GM18511 (cell line): ENCODE measurements around the gene DHCR7.

ENCODE experiments used
- ATAC-seq: cut with Tn5 transposase; IDR thresholded peaks from one replicate; pipeline ENCODE4 v1.9.1; 2021; ENCODE audit warnings: mild to moderate bottlenecking, moderate library complexity; ENCODE audit not compliant: unreplicated experiment

DHCR7 gene

DNA sequence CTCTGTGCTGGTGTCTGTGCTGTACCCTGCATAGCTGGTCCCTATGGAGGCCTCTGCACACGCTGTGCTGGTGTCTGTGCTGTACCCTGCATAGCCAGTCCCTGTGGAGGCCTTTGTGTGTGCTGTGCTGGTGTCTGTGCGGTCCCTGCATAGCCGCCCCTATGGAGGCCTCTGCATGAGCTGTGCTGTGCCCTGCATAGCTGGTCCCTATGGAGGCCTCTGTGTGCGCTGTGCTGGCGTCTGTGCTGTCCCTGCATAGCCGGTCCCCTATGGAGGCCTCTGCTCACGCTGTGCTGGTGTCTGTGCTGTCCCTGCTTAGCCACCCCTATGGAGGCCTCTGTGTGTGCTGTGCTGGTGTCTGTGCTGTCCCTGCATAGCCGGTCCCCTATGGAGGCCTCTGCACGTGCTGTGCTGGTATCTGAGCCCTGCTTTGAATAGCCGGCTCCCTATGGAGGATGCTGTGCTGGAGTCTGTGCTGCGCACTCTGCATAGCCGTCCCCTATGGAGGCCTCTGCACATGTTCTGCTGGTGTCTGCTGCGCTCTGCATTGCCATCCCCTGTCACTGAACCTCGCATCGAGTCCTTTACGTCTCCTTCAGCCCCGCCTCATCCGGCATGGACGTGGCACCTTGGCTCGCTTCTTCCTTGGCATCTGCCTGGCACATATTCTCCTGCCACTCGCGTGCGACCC, 11.0 kb upstream of the DHCR7 start:
- no peak for ATAC-seq

DNA sequence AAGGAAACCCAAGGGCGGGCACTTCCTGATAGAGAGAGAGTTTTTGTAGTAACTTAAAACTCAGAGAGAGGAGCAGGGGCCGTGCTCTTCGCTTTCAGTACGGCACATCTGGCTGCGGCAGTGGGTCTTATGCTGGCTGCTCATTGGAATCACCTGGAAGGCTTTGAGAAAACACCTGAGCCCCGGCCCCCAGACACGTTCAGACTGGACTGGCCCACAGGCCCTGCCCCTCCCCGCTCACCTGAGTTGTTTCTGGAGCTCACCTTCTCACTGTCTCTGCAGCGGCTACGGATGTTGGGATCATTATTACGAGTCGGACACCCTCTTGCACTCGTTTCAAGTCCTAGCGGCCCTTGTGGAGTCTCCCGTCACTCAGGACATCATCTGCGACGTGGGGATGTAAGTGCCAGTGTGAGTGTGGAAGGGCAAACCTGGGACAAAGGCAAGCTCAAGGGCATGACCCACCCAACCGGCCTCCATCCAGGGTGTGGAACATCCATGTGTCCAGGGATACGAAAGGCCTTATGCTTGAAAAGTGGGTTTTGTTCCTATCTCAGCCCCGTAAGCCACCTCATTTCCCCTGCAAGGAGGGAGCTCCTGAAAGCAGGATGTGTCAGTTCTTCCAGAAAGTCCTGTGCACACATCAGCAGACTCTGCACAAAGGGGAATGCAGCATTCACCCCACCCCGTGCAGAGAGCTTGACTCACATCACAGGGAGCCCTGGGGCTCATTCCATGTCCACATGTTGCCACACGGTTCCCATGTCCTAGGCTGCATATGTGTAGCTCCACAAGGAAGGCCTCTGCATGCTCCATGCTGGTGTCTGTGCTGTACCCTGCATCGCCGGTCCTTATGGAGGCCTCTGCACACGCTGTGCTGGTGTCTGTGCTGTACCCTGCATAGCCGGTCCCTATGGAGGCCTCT, 10.2 kb upstream of the DHCR7 start:
- no peak for ATAC-seq

DNA sequence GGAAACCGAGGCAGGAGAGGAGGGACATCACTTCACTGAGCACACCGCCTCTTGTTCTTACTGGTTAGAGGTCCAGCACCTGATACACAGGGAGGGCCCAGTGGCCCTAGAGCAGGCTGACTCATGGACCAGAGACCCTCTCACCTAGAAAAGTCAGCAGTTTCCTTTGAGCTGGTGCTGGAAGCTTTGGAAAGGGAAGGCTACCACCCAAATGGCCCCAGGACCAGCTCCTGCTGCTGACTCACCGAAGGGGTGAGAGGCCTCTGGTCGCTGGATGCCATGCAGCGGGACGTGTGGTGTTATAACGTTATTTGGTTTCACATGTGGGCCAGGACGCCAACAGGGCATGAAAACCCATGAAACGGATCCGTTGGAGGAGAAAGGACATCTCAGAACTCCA, 8.6 kb upstream of the DHCR7 start:
- ATAC-seq: no peak

DNA sequence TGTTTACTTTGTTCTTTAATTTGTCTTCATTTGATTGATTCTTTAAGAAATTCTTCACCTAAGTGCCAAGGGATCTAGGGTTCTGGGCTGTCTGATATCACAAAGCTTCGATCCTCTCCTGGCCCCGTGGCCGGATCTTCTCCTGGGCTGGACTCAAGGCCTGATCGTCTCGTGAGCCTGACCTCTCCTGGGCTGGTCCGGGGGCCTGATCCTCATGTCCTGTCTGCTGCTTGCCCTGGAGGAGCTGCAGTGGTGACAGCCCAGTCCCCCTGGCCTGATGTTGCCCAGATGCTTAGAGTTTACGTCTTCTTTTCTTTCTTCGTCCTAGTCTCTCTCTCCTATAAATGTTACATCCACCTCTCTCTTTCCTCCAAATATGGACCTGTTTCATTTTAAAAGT, 8.1 kb upstream of the DHCR7 start:
- no peak for ATAC-seq

DNA sequence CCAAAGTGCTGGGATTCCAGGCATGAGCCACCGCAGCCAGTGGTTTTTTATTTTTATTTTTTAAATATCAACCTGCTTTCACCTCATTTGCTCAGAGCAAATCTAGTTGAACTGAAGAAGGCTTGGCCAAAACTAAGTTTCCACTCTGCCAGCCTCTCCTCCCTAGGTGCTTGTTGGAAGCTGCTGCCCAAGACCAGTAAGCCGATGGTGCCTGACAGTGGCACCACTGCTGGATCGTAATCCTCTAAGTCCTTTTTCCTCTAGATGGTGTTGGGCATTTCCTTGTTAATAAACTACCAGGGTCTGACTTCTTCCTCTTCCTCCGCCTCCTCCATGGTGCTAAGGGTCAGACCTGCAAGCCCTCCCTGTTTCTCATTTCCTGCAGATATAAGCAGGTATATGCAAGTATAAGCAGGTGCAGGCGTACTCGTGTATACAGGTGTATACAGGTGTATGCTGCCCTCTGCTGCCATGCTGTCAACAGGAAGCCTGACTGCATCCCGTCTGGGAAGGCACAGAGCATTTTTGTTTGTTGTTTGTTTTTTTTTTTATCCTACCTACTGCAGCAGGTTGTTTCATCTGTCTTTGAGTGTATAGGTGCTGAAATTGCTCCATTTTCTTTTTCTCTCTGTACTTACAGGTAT, 6.4 kb upstream of the DHCR7 start:
- ATAC-seq: no peak

DNA sequence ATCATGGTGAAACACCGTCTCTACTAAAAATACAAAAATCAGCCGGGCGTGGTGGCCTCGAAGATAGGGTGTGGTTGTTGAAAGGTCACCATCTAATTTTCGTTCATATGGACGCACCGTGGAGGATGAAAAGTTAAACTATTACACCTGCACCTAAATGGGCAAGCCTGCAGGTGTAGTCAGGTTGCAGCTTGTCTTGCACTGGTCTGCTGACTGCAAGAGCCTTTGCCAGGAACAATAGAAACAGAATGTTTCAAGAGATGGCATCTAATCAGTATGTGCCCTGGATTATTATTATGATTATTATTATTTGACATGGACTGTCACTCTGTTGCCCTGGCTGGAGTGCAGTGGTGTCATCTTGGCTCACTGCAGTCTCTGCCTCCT, 5.7 kb upstream of the DHCR7 start:
- ATAC-seq: no peak

DNA sequence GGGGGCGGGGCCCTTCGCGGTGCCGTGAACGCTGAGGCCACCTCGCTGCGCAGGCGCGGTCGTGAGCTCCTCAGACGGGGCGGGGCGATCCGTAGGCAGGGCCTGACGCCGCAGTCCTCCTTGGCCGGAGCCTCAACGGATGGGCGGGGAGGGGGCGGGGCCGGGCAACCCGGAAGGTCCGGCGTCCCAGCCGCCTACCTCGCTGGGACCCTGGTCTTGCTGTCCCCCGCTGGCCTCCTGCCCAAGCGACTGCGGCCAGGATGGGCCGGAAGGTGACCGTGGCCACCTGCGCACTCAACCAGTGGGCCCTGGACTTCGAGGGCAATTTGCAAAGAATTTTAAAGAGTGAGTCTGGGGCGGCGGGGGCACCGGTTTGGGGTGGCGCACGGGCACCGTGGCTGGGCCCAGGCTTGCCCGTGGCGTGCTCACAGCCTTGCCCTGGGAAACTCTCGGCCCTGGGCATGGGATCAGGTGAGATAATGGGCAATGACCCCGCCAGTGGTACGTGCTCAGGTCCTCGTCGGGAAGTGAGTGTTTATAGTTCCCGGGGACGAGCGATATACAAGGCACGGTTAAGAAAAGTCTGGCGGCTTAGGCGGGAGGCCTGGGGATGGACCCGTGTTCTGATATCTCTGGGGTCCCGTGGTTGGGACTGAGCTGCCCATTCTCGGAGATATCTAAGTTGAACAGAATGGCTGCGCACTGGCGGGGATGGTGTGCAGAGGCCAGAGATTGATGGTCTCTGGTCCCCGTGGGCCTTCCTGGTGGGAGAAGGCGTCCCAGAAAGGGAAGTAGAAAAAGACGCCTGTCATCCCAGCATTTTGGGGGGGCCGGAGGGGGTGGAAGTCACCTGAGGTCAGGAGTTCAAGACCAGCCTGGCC, 5.1 kb upstream of the DHCR7 start, which contains the start of gene NADSYN1:
Gene NADSYN1, plus strand, starts transcription at position 167 of the 881 bp plus-strand sequence. Its CDS starts 94 bp downstream, at position 261.
- peak; percentile 59 for ATAC-seq

DNA sequence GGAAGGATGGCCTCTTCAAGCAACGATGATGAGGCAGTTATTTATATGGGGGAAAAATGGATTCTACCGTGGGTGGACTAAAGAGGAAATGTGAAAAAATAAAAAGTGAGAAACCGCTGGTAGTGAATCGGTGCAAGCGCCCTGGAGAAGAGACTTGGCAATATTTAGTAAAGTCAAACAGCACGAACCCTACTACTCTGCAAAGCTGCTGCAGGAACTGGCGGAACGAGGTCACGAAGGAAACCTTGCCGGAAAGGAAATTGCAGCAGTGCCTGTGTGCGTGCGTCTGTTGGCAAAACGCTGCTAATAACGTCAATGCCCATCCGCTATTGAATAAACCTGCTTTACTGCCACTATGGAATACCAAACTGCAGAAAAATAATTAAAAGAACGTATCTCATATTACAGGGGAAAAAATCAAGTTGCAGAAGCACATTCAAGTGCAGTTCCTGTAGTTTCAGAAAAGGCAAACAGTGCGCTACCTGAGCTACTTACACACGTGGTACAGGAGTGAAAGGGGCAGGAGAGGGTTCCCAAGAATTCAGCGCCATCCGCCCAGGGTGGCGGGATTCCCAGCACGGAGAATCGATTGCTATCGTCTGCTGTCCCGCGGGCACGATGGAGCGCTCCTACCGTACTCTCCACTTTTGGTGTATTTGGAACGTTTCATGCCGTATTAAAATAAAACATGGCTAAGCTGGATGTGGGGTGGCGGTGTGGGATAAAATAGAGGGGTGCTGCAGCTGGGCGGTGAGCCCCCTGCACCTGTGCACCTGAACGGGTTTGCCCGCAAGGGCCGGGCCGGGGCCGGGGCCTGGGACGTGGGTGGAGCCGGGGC, 4.2 kb upstream of the DHCR7 start:
- peak; percentile 0 for ATAC-seq

DNA sequence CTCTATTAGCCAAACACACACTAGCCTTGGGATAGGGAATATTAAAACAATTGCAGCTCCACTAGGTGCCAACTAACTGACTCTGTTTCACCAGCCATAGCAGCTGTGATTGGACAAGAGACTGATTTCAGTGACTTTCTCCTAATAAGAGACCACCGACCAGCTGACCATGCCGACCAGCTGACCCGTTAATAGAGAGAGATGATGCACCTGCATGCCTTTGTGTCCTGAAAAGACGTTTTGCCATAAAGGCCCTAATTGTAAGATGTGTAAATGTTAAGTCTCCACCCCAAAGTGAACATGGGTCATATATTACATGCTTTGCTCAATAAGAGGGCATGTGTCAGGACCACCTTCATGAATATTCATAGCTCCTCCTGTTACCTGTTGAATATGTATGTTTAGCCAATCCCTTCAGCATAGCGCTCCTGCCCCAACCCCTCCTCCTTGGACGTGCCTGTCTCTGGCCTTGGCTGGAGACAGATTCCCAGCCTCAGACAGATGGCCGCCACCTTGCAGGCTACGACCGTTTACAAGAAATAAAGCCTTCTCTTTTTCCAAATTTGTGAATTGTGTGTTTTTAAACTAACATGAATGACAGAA, 3.5 kb upstream of the DHCR7 start:
- no peak for ATAC-seq

DNA sequence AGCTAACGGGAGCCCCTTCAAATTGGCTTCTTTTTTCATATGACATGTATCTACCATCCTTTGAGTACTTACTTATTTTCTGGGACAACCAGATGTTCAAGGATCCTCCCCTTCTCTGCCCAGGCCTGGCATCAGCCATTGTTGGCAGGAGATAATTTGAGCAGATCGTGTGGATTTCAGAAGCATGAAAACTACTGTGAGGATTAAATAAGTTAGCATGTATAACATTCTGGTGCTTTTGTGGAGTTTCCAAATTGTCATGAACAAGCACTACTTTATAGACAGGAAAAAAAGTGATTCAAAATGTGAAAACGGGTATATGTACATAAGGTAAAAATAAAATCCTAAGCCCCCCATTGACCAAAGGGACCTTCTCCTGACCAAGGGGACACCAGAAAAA, 2.7 kb upstream of the DHCR7 start:
- no peak for ATAC-seq

DNA sequence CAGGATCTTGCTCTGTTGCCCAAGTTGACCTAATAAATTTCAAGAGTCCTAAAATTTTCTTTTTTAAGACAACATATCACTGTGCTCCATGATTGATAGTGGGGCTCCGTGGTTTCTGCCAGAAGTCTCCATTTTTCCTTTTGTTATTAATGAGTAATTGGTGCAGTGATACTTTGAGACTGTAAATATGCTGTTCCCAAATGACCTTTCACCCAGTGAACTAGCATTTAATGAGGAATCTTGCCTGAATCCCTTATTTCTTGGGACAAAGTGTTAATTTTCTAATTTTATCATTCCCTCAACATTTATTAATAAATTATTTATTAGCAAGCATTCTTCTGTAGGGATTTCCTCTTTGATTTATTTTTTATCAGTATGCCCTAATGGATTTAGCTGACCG, 2.3 kb upstream of the DHCR7 start:
- no peak for ATAC-seq

DNA sequence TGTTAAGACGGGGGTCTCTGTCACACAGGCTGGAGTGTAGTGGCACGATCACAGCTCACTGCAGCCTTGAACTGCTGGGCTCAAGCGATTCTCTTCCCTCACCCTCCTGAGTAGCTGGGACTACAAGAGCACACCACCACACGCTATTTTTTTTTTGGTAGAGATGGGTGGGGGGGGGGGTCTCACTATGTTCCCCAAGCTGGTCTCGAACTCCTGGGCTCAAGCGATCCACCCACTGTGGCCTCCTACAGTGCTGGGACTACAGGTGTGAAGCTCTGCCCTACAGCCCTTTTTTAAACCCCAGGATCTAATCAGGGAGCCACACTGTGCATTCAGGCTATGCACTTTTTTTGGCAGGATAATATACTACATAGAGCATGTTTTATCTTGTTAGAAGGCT, 1.4 kb upstream of the DHCR7 start:
- no peak for ATAC-seq

DNA sequence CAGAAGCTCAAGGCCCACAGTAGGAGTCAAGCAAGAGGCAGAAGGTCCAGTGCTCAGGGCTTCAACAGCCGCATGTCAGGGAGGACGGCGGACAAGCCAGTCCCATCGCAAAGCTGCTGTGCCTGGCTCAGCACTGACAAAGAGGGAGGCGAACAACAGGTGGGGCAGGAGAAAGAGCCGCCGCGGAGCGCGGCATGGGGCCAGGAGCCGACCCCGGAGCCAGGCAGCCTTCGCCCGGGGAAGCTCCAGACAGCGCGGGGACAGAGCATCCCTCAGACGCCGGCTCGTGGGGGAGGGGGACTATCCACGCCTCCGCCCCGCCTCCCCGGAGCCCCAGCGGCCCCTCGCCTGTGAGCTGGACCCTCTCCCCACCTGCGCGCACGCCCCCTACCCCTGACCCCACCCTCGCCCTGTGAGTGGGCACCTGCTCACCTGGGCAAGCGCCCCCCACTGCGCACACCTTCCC, 369 bp downstream of the DHCR7 start:
- ATAC-seq: no peak

DNA sequence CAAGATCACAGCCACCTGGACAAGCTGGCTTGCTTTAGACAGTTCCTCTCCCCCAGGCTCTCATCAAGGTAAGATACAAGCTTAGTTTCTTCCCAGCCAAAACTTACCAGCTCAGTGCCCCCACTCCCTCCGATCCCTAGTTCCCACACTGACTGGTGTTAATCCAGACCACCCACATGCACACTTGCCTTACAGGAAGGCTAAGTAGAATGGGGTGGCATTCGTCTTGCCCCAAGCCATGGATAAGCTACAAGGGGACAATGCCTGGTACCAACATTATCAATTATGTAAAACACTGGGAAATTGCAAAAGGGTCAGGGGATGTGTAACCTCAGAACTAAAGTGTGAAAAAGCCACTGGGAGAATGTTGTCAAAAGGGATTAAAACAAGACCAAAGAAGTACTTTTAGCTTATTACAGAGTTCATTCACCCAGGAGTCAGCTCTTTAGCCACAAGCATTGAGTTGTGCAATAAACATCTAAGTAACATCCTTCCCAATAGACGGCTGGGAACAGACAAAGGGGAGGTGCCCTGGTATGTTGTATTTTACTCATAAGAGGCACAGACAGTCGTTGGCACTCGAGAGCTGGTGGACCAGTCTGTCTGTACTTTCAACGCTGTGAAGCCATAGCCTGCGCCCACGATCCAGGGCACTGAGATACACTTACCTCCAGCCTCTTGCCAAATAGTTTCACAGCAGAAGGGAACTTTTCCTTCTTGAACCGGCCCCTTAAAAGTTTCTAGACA, 1.1 kb downstream of the DHCR7 start:
- no peak for ATAC-seq

DNA sequence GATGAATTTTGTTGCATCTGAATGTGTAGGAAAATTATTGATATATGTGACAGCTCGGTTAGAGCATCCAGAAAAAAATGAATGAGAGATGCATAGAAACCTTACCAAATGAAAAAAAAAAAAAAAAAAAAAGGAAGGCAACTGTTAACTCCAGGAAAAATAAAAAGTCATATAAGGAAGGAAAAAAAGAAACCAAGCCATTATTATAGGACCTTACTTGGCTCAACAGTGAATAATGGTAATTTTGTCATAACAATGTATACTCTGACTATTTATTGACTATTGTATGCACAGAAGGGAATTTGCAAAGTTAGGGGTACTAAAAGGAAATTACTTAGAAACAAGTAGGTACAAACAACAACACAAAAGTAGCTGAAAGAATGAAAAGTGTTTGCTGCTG, 2.0 kb downstream of the DHCR7 start:
- no peak for ATAC-seq

DNA sequence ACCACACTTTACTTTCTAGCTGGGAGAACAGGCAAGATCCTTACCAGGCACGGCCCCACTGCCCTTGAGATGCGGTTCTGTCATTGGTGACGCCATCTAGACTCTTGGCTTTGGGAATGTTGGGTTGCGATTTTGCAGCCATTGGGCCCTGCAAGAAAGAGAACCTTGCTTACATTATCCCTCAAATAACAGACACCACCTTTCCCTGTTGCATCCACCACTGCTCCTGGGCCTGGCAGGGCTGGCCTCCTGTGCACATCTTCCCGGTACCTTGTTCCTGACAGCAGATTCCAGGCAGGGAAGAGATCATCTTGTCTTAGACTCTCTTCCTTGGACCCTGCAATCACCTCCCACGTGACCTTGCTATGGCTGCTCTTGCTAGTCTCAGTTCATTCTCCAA, 3.4 kb downstream of the DHCR7 start:
- no peak for ATAC-seq

DNA sequence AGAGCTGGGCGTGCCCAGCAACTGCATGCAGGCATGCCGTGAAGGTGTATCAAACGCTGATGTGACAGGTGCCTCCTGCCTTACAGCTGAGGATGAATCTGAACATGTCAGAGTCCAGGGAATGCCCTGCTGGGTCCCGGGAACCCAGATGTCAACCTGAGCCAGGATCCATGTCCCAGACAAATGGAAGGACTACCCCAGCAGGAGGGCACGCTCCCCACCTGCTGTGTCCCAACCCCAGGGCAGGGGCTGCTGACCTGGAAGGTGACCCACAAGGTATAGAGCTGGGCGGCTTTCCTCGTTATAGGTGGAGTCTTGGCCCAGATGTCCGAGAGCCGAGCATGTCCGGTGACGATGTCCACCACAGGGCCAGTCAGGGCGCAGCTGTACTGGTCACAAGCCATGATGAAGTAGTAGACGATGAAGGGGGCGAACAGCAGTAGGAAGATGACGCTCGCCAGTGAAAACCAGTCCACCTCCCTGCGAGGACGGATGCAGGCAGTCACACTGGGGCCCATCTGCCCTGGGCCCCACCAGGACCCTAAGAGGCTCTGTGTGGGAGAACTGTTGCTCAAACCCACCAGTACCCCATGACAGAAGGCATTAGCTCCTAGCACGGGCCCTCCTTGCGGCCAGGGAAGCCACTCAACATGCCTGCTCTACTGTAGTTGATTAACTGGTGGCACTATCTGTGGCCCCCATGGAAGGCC, 4.3 kb downstream of the DHCR7 start:
- no peak for ATAC-seq

DNA sequence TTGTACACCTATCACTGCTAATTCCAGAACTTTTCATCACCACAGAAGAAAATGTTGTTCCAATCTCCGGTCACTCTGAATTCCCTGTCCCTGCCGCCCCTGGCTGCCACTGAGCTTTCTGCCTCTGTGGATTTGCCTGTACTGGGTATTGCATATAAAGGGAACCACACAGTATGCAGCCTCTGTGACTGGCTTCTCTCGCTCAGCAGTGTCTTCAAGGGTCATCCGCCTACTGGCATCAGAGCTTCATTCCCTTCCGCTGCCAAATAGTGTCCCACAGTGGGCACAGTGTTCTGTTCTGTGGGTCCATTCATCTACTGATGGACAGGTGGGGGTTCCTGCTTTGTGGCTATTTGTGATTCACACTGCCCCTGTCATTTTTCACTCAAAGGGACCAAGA, 5.3 kb downstream of the DHCR7 start:
- ATAC-seq: no peak
